K562 (cell line): ENCODE measurements around the gene ACP5.

Experiments used
- CC2D1A ChIP-seq: fragments of 450-650 bp; IDR thresholded peaks from 2 replicates; pipeline ENCODE4 v1.6.1; 2017; ENCODE audit warnings: mild to moderate bottlenecking
- FOXA3 ChIP-seq, 2 experiments: fragments of 450-650 bp in 1 of 2; sonication (generic) in 1 of 2; formaldehyde crosslinking; IDR thresholded peaks in 1 of 2; conservative IDR thresholded peaks in 1 of 2; 2 replicates each; pipeline versions ENCODE4 v1.4.0 to v1.8.0; 2020 to 2022; ENCODE audit warnings: mild to moderate bottlenecking in 2 of 2, missing genetic modification reagents in 1 of 2
- HNRNPLL ChIP-seq: fragments of 200-400 bp; formaldehyde crosslinking; IDR thresholded peaks from 2 replicates; pipeline ENCODE4 v1.6.1; 2017; ENCODE audit warnings: low read length, low read depth, mild to moderate bottlenecking; ENCODE audit not compliant: poor library complexity, severe bottlenecking
- LEF1 ChIP-seq: fragments of 450-650 bp; IDR thresholded peaks from 2 replicates; pipeline ENCODE4 v1.6.1; 2016; ENCODE audit warnings: mild to moderate bottlenecking
- PCBP2 ChIP-seq: fragments of 200-400 bp; formaldehyde crosslinking; IDR thresholded peaks from 2 replicates; pipeline ENCODE4 v1.6.1; 2018; ENCODE audit warnings: low read length, low read depth, mild to moderate bottlenecking, moderate library complexity; ENCODE audit not compliant: poor library complexity, severe bottlenecking
- POLR2A ChIP-seq: fragments of 450-650 bp; conservative IDR thresholded peaks from 2 replicates; pipeline ENCODE4 v1.6.1; 2016
- TCF7L2 ChIP-seq: fragments of 150-350 bp; IDR thresholded peaks from 2 replicates; pipeline ENCODE4 v1.6.1; 2016; ENCODE audit warnings: low read depth, mild to moderate bottlenecking, low read length, moderate library complexity
- ZC3H4 ChIP-seq: sonication (generic); formaldehyde crosslinking; IDR thresholded peaks from 2 replicates; pipeline ENCODE4 v1.9.0; 2021; ENCODE audit warnings: missing genetic modification reagents, borderline replicate concordance
- ZNF274 ChIP-seq: IDR thresholded peaks from 2 replicates; pipeline ENCODE4 v1.6.1; 2011; ENCODE audit warnings: low read depth, mild to moderate bottlenecking, low read length, moderate library complexity, borderline replicate concordance
- ZNF644 ChIP-seq: fragments of 200-800 bp; sonication (Bioruptor generic); IDR thresholded peaks from 2 replicates; pipeline ENCODE4 v1.6.1; 2016; ENCODE audit warnings: low read depth, missing genetic modification characterization, missing compliant biosample characterization
- TF ChIP-seq, protein P1 (sequence below), 3 experiments: IDR thresholded peaks in 2 of 3; conservative IDR thresholded peaks in 1 of 3; 2 replicates each; pipeline ENCODE4 v1.5.1; 2011 to 2012; ENCODE audit warnings: low read length in 3 of 3, mild to moderate bottlenecking in 3 of 3, control low read depth in 2 of 3, improper control_type of control experiment in 1 of 3, inconsistent platforms in 1 of 3, low read depth in 1 of 3, mixed read lengths in 1 of 3, moderate library complexity in 1 of 3; ENCODE audit not compliant: insufficient read depth in 2 of 3
- TF ChIP-seq, protein P2 (sequence below): sonication (generic); IDR thresholded peaks from 2 replicates; pipeline ENCODE4 v1.6.1; 2016
- TF ChIP-seq, protein P3 (sequence below): sonication (generic); formaldehyde crosslinking; IDR thresholded peaks from 2 replicates; pipeline ENCODE4 v1.8.1; 2023; ENCODE audit warnings: mild to moderate bottlenecking, missing genetic modification reagents
- TF ChIP-seq, protein P4 (sequence below): fragments of 250-450 bp; sonication (Bioruptor Pico); IDR thresholded peaks from 2 replicates; pipeline ENCODE4 v1.5.0; 2020; ENCODE audit warnings: mild to moderate bottlenecking, borderline replicate concordance

DNA sequence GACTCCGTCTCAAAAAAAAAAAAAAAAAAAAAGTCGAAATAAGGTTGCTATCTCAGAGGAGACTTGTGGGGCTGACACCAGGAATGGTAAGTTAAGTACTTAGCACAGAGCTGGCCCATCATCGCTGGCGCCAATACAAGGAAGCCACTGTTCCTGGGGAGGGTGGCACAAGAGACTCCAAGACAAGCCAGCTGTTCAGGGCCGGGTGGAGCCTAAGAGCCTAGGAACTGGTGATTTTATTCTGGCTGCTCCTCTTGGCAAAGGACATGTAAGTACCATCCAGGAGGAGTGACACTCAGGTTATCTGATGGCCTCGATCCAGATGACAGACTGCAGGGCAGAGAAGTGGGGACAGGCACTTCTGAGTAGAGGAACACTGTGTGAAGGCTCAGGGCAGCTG is 22.2 kb downstream of the ACP5 start:
- TF ChIP-seq ZNF644 (tag) (no peak), ZC3H4 (CRISPR knock-in tag) (no peak), FOXA3 (CRISPR knock-in tag; conservative IDR thresholded peaks at IDR 0.05 in 1 of 2, IDR thresholded peaks at IDR 0.05 in 1 of 2) (no peak), LEF1 (no peak), POLR2A (no peak), TCF7L2 (no peak), HNRNPLL (no peak), PCBP2 (no peak), CC2D1A (no peak), ZNF274 (no peak)
- TF ChIP-seq, protein P1, sequence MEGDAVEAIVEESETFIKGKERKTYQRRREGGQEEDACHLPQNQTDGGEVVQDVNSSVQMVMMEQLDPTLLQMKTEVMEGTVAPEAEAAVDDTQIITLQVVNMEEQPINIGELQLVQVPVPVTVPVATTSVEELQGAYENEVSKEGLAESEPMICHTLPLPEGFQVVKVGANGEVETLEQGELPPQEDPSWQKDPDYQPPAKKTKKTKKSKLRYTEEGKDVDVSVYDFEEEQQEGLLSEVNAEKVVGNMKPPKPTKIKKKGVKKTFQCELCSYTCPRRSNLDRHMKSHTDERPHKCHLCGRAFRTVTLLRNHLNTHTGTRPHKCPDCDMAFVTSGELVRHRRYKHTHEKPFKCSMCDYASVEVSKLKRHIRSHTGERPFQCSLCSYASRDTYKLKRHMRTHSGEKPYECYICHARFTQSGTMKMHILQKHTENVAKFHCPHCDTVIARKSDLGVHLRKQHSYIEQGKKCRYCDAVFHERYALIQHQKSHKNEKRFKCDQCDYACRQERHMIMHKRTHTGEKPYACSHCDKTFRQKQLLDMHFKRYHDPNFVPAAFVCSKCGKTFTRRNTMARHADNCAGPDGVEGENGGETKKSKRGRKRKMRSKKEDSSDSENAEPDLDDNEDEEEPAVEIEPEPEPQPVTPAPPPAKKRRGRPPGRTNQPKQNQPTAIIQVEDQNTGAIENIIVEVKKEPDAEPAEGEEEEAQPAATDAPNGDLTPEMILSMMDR (IDR thresholded peaks at IDR 0.05 in 2 of 3, conservative IDR thresholded peaks at IDR 0.05 in 1 of 3; ENCODE audit: insufficient read depth in 2 of 3, low read depth in 1 of 3, low read length in 3 of 3): no peak
- TF ChIP-seq, protein P2, sequence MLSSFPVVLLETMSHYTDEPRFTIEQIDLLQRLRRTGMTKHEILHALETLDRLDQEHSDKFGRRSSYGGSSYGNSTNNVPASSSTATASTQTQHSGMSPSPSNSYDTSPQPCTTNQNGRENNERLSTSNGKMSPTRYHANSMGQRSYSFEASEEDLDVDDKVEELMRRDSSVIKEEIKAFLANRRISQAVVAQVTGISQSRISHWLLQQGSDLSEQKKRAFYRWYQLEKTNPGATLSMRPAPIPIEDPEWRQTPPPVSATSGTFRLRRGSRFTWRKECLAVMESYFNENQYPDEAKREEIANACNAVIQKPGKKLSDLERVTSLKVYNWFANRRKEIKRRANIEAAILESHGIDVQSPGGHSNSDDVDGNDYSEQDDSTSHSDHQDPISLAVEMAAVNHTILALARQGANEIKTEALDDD: no peak
- TF ChIP-seq, protein P3, sequence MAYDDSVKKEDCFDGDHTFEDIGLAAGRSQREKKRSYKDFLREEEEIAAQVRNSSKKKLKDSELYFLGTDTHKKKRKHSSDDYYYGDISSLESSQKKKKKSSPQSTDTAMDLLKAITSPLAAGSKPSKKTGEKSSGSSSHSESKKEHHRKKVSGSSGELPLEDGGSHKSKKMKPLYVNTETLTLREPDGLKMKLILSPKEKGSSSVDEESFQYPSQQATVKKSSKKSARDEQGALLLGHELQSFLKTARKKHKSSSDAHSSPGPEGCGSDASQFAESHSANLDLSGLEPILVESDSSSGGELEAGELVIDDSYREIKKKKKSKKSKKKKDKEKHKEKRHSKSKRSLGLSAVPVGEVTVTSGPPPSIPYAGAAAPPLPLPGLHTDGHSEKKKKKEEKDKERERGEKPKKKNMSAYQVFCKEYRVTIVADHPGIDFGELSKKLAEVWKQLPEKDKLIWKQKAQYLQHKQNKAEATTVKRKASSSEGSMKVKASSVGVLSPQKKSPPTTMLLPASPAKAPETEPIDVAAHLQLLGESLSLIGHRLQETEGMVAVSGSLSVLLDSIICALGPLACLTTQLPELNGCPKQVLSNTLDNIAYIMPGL (CRISPR knock-in tag): no peak
- TF ChIP-seq, protein P4, sequence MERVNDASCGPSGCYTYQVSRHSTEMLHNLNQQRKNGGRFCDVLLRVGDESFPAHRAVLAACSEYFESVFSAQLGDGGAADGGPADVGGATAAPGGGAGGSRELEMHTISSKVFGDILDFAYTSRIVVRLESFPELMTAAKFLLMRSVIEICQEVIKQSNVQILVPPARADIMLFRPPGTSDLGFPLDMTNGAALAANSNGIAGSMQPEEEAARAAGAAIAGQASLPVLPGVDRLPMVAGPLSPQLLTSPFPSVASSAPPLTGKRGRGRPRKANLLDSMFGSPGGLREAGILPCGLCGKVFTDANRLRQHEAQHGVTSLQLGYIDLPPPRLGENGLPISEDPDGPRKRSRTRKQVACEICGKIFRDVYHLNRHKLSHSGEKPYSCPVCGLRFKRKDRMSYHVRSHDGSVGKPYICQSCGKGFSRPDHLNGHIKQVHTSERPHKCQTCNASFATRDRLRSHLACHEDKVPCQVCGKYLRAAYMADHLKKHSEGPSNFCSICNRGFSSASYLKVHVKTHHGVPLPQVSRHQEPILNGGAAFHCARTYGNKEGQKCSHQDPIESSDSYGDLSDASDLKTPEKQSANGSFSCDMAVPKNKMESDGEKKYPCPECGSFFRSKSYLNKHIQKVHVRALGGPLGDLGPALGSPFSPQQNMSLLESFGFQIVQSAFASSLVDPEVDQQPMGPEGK: no peak
